Measurements from ENCODE around the gene CACNG5.

- TF ChIP-seq CTCF (IDR thresholded peaks at IDR 0.05) (no peak), POLR2A (IDR thresholded peaks at IDR 0.05) (no peak)
Observed at GRCh38 chr17:66842505-66842904, 7.6 kb downstream of the CACNG5 start.
